GM19397 (cell line): ENCODE data around the gene LEFTY2.
A peak's percentile ranks its signal among the peaks of the same experiment; 100 is the strongest.
"Not testable (repeated sequence)": the region's sequence is repeated elsewhere in the genome, so short reads cannot be mapped to it uniquely, and the experiment has no call there.

Experiments
- ATAC-seq: cut with Tn5 transposase; IDR thresholded peaks from one replicate; pipeline ENCODE4 v1.9.1; 2021; ENCODE audit warnings: mild to moderate bottlenecking, moderate library complexity; ENCODE audit not compliant: unreplicated experiment

LEFTY2 gene

GRCh38 chr1:225908013-225908640 is 32.9 kb downstream of the LEFTY2 start:
- ATAC-seq, result no peak

- ATAC-seq, result no peak
Observed at GRCh38 chr1:225907341-225907740, 33.7 kb downstream of the LEFTY2 start.

GRCh38 chr1:225906467-225906866 is 34.6 kb downstream of the LEFTY2 start:
- ATAC-seq, result no peak

- ATAC-seq, result no peak
Observed at GRCh38 chr1:225903623-225904022, 37.4 kb downstream of the LEFTY2 start.

- no peak for ATAC-seq
Observed at GRCh38 chr1:225899044-225899925, 41.7 kb downstream of the LEFTY2 start.

- no peak for ATAC-seq
Observed at GRCh38 chr1:225897595-225898514, 43.2 kb downstream of the LEFTY2 start.

GRCh38 chr1:225896937-225897549 is 44.0 kb downstream of the LEFTY2 start:
- ATAC-seq, result peak; percentile 100

- ATAC-seq, result no peak
Observed at GRCh38 chr1:225896494-225896893, 44.5 kb downstream of the LEFTY2 start.

- no peak for ATAC-seq
Observed at GRCh38 chr1:225892307-225892706, 48.7 kb downstream of the LEFTY2 start.

GRCh38 chr1:225891229-225891972 is 49.6 kb downstream of the LEFTY2 start:
- ATAC-seq, result no peak

GRCh38 chr1:225890346-225891228 is 50.4 kb downstream of the LEFTY2 start:
- no peak for ATAC-seq

GRCh38 chr1:225889743-225890142 is 51.3 kb downstream of the LEFTY2 start:
- ATAC-seq, result no peak

GRCh38 chr1:225888898-225889601 is 52.0 kb downstream of the LEFTY2 start, which contains the start of gene LEFTY1:
Gene LEFTY1, minus strand, starts transcription at chr1:225889146. Its CDS starts 80 bp downstream, at chr1:225889066.
- ATAC-seq, result no peak

GRCh38 chr1:225888289-225888897 is 52.6 kb downstream of the LEFTY2 start:
- no peak for ATAC-seq

- not testable (repeated sequence) for ATAC-seq
Observed at GRCh38 chr1:225887554-225888288, 53.3 kb downstream of the LEFTY2 start.

GRCh38 chr1:225887030-225887314 is 54.0 kb downstream of the LEFTY2 start:
- ATAC-seq, result no peak
